ENCODE results near the gene BBOX1. TPM values are rescaled to one million over a fixed set of nuclear protein-coding genes. Genes with fewer than 3 reads are reported as not detected.
"Not testable (repeated sequence)": the region's sequence is repeated elsewhere in the genome, so short reads cannot be mapped to it uniquely, and the experiment has no call there.

The BBOX1 gene
- total RNA-seq, 1 donor from 2014 or later, result not detected

GRCh38 chr11:27124514-27125264, 84.1 kb downstream of the BBOX1 start:
- intact Hi-C loops (cut with micrococcal nuclease), result no loop called here

GRCh38 chr11:27129686-27130085, 89.1 kb downstream of the BBOX1 start:
- intact Hi-C loops (cut with micrococcal nuclease), result no loop called here

- intact Hi-C loops (cut with micrococcal nuclease), result no loop called here
These were observed 90.2 kb downstream of the BBOX1 start for GRCh38 chr11:27130806-27131205.

GRCh38 chr11:27135924-27136329, 95.3 kb downstream of the BBOX1 start:
- intact Hi-C loops (cut with micrococcal nuclease), result not testable (repeated sequence)

- intact Hi-C loops (cut with micrococcal nuclease), result no loop called here
These were observed 98.1 kb downstream of the BBOX1 start for GRCh38 chr11:27138716-27139115.

- intact Hi-C loops (cut with micrococcal nuclease), result no loop called here
These were observed 99.2 kb downstream of the BBOX1 start for GRCh38 chr11:27139742-27140367.

GRCh38 chr11:27141576-27141975, 101.0 kb downstream of the BBOX1 start:
- intact Hi-C loops (cut with micrococcal nuclease), result no loop called here

GRCh38 chr11:27147916-27148315, 107.3 kb downstream of the BBOX1 start:
- intact Hi-C loops (cut with micrococcal nuclease), result no loop called here

- intact Hi-C loops (cut with micrococcal nuclease), result no loop called here
These were observed 107.9 kb downstream of the BBOX1 start for GRCh38 chr11:27148506-27148905.

GRCh38 chr11:27150098-27150497, 109.5 kb downstream of the BBOX1 start:
- intact Hi-C loops (cut with micrococcal nuclease), result no loop called here

- intact Hi-C loops (cut with micrococcal nuclease), result no loop called here
These were observed 112.5 kb downstream of the BBOX1 start for GRCh38 chr11:27153136-27153535.

GRCh38 chr11:27158456-27159334, 118.1 kb downstream of the BBOX1 start:
- intact Hi-C loops (cut with micrococcal nuclease), result loop anchor here (2.0 to 5.0 kb wide), 2 partner anchors 404 to 871 kb away; no protein-coding TSS in a partner anchor

- intact Hi-C loops (cut with micrococcal nuclease), result loop anchor here (2.0 to 5.0 kb wide), 2 partner anchors 405 to 872 kb away; no protein-coding TSS in a partner anchor
These were observed 118.7 kb downstream of the BBOX1 start for GRCh38 chr11:27159335-27159679.

- intact Hi-C loops (cut with micrococcal nuclease), result no loop called here
These were observed 120.5 kb downstream of the BBOX1 start for GRCh38 chr11:27161071-27161470.

- intact Hi-C loops (cut with micrococcal nuclease), result no loop called here
These were observed 121.6 kb downstream of the BBOX1 start for GRCh38 chr11:27162237-27162636.

GRCh38 chr11:27166130-27166529, 125.5 kb downstream of the BBOX1 start:
- intact Hi-C loops (cut with micrococcal nuclease), result no loop called here

- intact Hi-C loops (cut with micrococcal nuclease), result no loop called here
These were observed 130.9 kb downstream of the BBOX1 start for GRCh38 chr11:27171376-27171958.

GRCh38 chr11:27173545-27173944, 132.9 kb downstream of the BBOX1 start:
- intact Hi-C loops (cut with micrococcal nuclease), result no loop called here

- intact Hi-C loops (cut with micrococcal nuclease), result no loop called here
These were observed 133.4 kb downstream of the BBOX1 start for GRCh38 chr11:27174021-27174420.

GRCh38 chr11:27174672-27175210, 134.1 kb downstream of the BBOX1 start:
- intact Hi-C loops (cut with micrococcal nuclease), result no loop called here

- intact Hi-C loops (cut with micrococcal nuclease), result not testable (repeated sequence)
These were observed 134.9 kb downstream of the BBOX1 start for GRCh38 chr11:27175562-27175961.

All from T-helper 2 cell treated with Interferon-gamma antibody and Interleukin-4, amounts not matched to agents 100 ng/mL and 5 ng/mL, for 36 hours (primary cell).